RWPE2 (cell line): ENCODE measurements around the gene EEF1AKMT3.

Source experiments
- ATAC-seq: fragments of 200-7000 bp; cut with Tn5 transposase; 3 replicates; pipeline ENCODE4 v1.9.1; 2021; ENCODE audit warnings: low read depth
- DNase-seq: peaks from one replicate; pipeline ENCODE4 v3.0.0-alpha.2; 2020; ENCODE audit warnings: low spot score
- H3K27ac ChIP-seq: fragments of 450-650 bp; 2 replicates; pipeline ENCODE4 v1.5.1; 2017; ENCODE audit warnings: mild to moderate bottlenecking; ENCODE audit not compliant: poor library complexity, severe bottlenecking
- H3K27me3 ChIP-seq: fragments of 250-450 bp; sonication (Bioruptor Pico); 2 replicates; pipeline ENCODE4 v1.5.1; 2021; ENCODE audit warnings: mild to moderate bottlenecking, moderate library complexity; ENCODE audit not compliant: insufficient read depth, poor library complexity, severe bottlenecking
- H3K36me3 ChIP-seq: fragments of 250-450 bp; sonication (Bioruptor Pico); 2 replicates; pipeline ENCODE4 v1.5.1; 2020; ENCODE audit warnings: low read depth, mild to moderate bottlenecking, moderate library complexity
- H3K4me1 ChIP-seq: fragments of 250-450 bp; sonication (Bioruptor Pico); 2 replicates; pipeline ENCODE4 v1.5.1; 2021; ENCODE audit warnings: mild to moderate bottlenecking, moderate library complexity; ENCODE audit not compliant: insufficient read depth, poor library complexity, severe bottlenecking
- H3K4me3 ChIP-seq: fragments of 250-450 bp; sonication (Bioruptor Pico); 2 replicates; pipeline ENCODE4 v1.5.1; 2021; ENCODE audit warnings: mild to moderate bottlenecking, moderate library complexity; ENCODE audit not compliant: severe bottlenecking
- H3K9me3 ChIP-seq: fragments of 250-450 bp; sonication (Bioruptor Pico); 2 replicates; pipeline ENCODE4 v1.5.1; 2021; ENCODE audit warnings: mild to moderate bottlenecking, moderate library complexity; ENCODE audit not compliant: severe bottlenecking
- CTCF ChIP-seq: fragments of 450-650 bp; IDR thresholded peaks from one replicate; pipeline ENCODE4 v1.5.1; 2017; ENCODE audit warnings: mild to moderate bottlenecking, moderate library complexity; ENCODE audit not compliant: poor library complexity, severe bottlenecking

Gene EEF1AKMT3

DNA sequence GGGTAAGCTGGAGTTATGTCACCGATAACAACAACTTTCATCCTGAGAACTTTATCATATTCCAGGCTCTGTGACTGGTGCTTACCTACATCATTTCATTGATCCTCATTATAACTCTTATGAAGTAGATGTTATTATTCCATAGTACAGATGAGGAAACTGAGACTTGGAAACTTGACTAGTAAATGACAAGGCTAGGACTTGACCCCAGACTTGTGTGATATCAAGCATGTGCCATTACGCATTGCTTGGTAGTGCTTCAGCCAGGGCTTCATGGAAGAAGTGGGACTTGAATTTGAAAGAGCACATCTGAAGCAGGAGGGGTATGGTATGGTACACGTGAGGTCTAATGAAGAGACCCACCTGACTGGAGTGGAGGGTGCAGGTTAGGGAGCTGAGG lies 34.3 kb downstream of the EEF1AKMT3 start:
- H3K4me3 ChIP-seq, result no peak overlapping the region
- H3K9me3 ChIP-seq, result no peaks in the 10 kb centered on the region
- H3K27me3 ChIP-seq, result no peaks in the 10 kb centered on the region
- 0 out of 2 replicates have a peak, but pooled peaks cover 8% of the 10 kb centered on the region for H3K36me3 ChIP-seq
- DNase-seq (peak; percentile 9), ATAC-seq (no peak)
- peaks cover 6% of the 10 kb centered on the region for H3K4me1 ChIP-seq
- no peak for TF ChIP-seq CTCF
- H3K27ac ChIP-seq, result no peak overlapping the region

- no peak overlapping the region for H3K4me3 ChIP-seq
- no peak for TF ChIP-seq CTCF
- 0 out of 2 replicates have a peak, but pooled peaks cover 8% of the 10 kb centered on the region for H3K36me3 ChIP-seq
- no peak overlapping the region for H3K27ac ChIP-seq
- H3K9me3 ChIP-seq, result no peaks in the 10 kb centered on the region
- no peak for ATAC-seq
- peak; percentile 59 for DNase-seq
- no peaks in the 10 kb centered on the region for H3K27me3 ChIP-seq
- H3K4me1 ChIP-seq, result peaks cover 6% of the 10 kb centered on the region
These were observed 34.9 kb downstream of the EEF1AKMT3 start for GRCh38 chr12:57807285-57807684.

GRCh38 chr12:57808351-57808750 lies 35.9 kb downstream of the EEF1AKMT3 start:
- Histone ChIP-seq H3K4me3 (no peak overlapping the region), H3K36me3 (no peaks in the 10 kb centered on the region), H3K9me3 (no peaks in the 10 kb centered on the region), H3K27me3 (no peaks in the 10 kb centered on the region), H3K27ac (no peak overlapping the region), H3K4me1 (peaks cover 6% of the 10 kb centered on the region)
- ATAC-seq (no peak), DNase-seq (peak; percentile 23)
- TF ChIP-seq CTCF, result no peak

GRCh38 chr12:57809425-57809824 lies 37.0 kb downstream of the EEF1AKMT3 start:
- peak; percentile 8 for DNase-seq
- H3K27me3 ChIP-seq, result no peaks in the 10 kb centered on the region
- no peaks in the 10 kb centered on the region for H3K9me3 ChIP-seq
- H3K4me1 ChIP-seq, result peaks cover 6% of the 10 kb centered on the region
- no peaks in the 10 kb centered on the region for H3K36me3 ChIP-seq
- H3K27ac ChIP-seq, result no peak overlapping the region
- no peak for TF ChIP-seq CTCF
- no peak overlapping the region for H3K4me3 ChIP-seq
- ATAC-seq, result no peak

GRCh38 chr12:57810450-57810849 lies 38.0 kb downstream of the EEF1AKMT3 start:
- peak; percentile 83 for ATAC-seq
- TF ChIP-seq CTCF, result no peak
- H3K27ac ChIP-seq, result no peak overlapping the region
- H3K9me3 ChIP-seq, result no peaks in the 10 kb centered on the region
- no peaks in the 10 kb centered on the region for H3K27me3 ChIP-seq
- DNase-seq, result peak; percentile 58
- no peaks in the 10 kb centered on the region for H3K36me3 ChIP-seq
- H3K4me3 ChIP-seq, result no peak overlapping the region
- H3K4me1 ChIP-seq, result peaks cover 6% of the 10 kb centered on the region
